SHP77 (cell line): ENCODE measurements around the gene ALKBH7.

Experiments
- DNase-seq, 2 experiments: peaks; one replicate each; lab custom pipeline; 2025; lab: John Stamatoyannopoulos, UW

Gene ALKBH7

GRCh38 chr19:6364353-6364752 lies 8.2 kb upstream of the ALKBH7 start:
- DNase-seq, result no peak

GRCh38 chr19:6373096-6373812 lies 660 bp downstream of the ALKBH7 start:
- DNase-seq, result peak; percentile 88 to 95

- no peak for DNase-seq
Measured at GRCh38 chr19:6373813-6374108, 1.2 kb downstream of the ALKBH7 start.

GRCh38 chr19:6374161-6374709 lies 1.6 kb downstream of the ALKBH7 start:
- no peak for DNase-seq

GRCh38 chr19:6374711-6375410 lies 2.3 kb downstream of the ALKBH7 start:
- DNase-seq, result no peak

- DNase-seq, result no peak
Measured at GRCh38 chr19:6375411-6376010, 2.9 kb downstream of the ALKBH7 start, which contains the start of gene PSPN. PSPN (minus strand) TSS chr19:6375933; CDS start chr19:6375849, 84 bp downstream.

- no peak for DNase-seq
Measured at GRCh38 chr19:6376512-6377190, 4.1 kb downstream of the ALKBH7 start.

- DNase-seq, result no peak
Measured at GRCh38 chr19:6378041-6378440, 5.4 kb downstream of the ALKBH7 start.

GRCh38 chr19:6378486-6378885 lies 5.9 kb downstream of the ALKBH7 start:
- DNase-seq, result no peak

GRCh38 chr19:6379744-6380143 lies 7.2 kb downstream of the ALKBH7 start:
- DNase-seq, result no peak

GRCh38 chr19:6381030-6381750 lies 8.6 kb downstream of the ALKBH7 start:
- no peak for DNase-seq

GRCh38 chr19:6383188-6383587 lies 10.6 kb downstream of the ALKBH7 start:
- DNase-seq, result no peak

GRCh38 chr19:6384381-6384780 lies 11.8 kb downstream of the ALKBH7 start:
- DNase-seq, result no peak

- DNase-seq, result no peak
Measured at GRCh38 chr19:6387372-6387771, 14.8 kb downstream of the ALKBH7 start.

- no peak for DNase-seq
Measured at GRCh38 chr19:6392221-6393073, 19.9 kb downstream of the ALKBH7 start.

- DNase-seq, result peak; percentile 91 to 92
Measured at GRCh38 chr19:6393074-6393982, 20.7 kb downstream of the ALKBH7 start, which contains the start of gene GTF2F1. GTF2F1 (minus strand) TSS chr19:6393164; CDS start chr19:6392995, 169 bp downstream.

GRCh38 chr19:6393983-6394412 lies 21.4 kb downstream of the ALKBH7 start:
- DNase-seq, result no peak

- DNase-seq, result no peak
Measured at GRCh38 chr19:6394831-6395230, 22.2 kb downstream of the ALKBH7 start.

GRCh38 chr19:6396305-6396704 lies 23.7 kb downstream of the ALKBH7 start:
- DNase-seq, result no peak
